ENCODE results near the gene S100A10. TPM values are rescaled to one million over a fixed set of nuclear protein-coding genes. Genes with fewer than 3 reads are reported as not detected.

The S100A10 gene
- total RNA-seq, 1 experiment from 2014 or later: 161 TPM

GRCh38 chr1:151985768-151986167 is 7.9 kb downstream of the S100A10 start:
- Mint-ChIP-seq H3K27me3 (ENCODE audit: low read depth) (no peaks in the 10 kb centered on the region), H3K4me3 (no peak overlapping the region), H3K27ac (no peak overlapping the region), H3K9me3 (no peaks in the 10 kb centered on the region), H3K4me1 (peaks cover 35% of the 10 kb centered on the region), H3K36me3 (peaks cover 41% of the 10 kb centered on the region)
- ATAC-seq (no peak), DNase-seq (ENCODE audit: low spot score) (no peak)
- POLR2A ChIA-PET: no interaction called here
- no peak for TF ChIP-seq PRDM15 (CRISPR knock-in tag; IDR thresholded peaks at IDR 0.05)
- no peak for TF ChIP-seq GABPB1 (CRISPR knock-in tag; IDR thresholded peaks at IDR 0.05)
- TF ChIP-seq ELF4 (CRISPR knock-in tag; IDR thresholded peaks at IDR 0.05; ENCODE audit: low read depth): no peak
- no peak for TF ChIP-seq HMGXB4 (CRISPR knock-in tag; IDR thresholded peaks at IDR 0.05)
- no peak for TF ChIP-seq NR1H2 (CRISPR knock-in tag; IDR thresholded peaks at IDR 0.05)
- no peak for TF ChIP-seq USF1 (CRISPR knock-in tag; IDR thresholded peaks at IDR 0.05)
- TF ChIP-seq ZNF396 (CRISPR knock-in tag; IDR thresholded peaks at IDR 0.05; ENCODE audit: borderline replicate concordance): no peak
- TF ChIP-seq ZNF121 (CRISPR knock-in tag; IDR thresholded peaks at IDR 0.05): no peak
- no peak for TF ChIP-seq NFYB (CRISPR knock-in tag; conservative IDR thresholded peaks at IDR 0.05; ENCODE audit: low read depth)
- no peak for TF ChIP-seq IRF1 (CRISPR knock-in tag; IDR thresholded peaks at IDR 0.05)
- TF ChIP-seq PRRX2 (CRISPR knock-in tag; IDR thresholded peaks at IDR 0.05): no peak
- no peak for TF ChIP-seq ETV6 (CRISPR knock-in tag; IDR thresholded peaks at IDR 0.05)
- TF ChIP-seq GTF2I (CRISPR knock-in tag; conservative IDR thresholded peaks at IDR 0.05): no peak
- no peak for TF ChIP-seq NR3C1 (CRISPR knock-in tag; conservative IDR thresholded peaks at IDR 0.05; ENCODE audit: low read depth)
- no peak for TF ChIP-seq ZNF671 (CRISPR knock-in tag; IDR thresholded peaks at IDR 0.05)
- no peak for TF ChIP-seq GRHL2 (CRISPR knock-in tag; IDR thresholded peaks at IDR 0.05; ENCODE audit: insufficient replicate concordance, severe bottlenecking)
- CTCF ChIA-PET: interaction anchor here (0.5 to 1.2 kb wide), 3 partner anchors 11 to 28 kb away, joined by 3 to 4 read pairs (median 4); no protein-coding TSS in a partner anchor

- peaks cover 34% of the 10 kb centered on the region for H3K4me1 Mint-ChIP-seq
- TF ChIP-seq NR1H2 (CRISPR knock-in tag; IDR thresholded peaks at IDR 0.05): no peak
- TF ChIP-seq ZNF423 (CRISPR knock-in tag; IDR thresholded peaks at IDR 0.05): no peak
- no peak for TF ChIP-seq MXD4 (CRISPR knock-in tag; IDR thresholded peaks at IDR 0.05; ENCODE audit: borderline replicate concordance)
- TF ChIP-seq HMGXB4 (CRISPR knock-in tag; IDR thresholded peaks at IDR 0.05): no peak
- no peaks in the 10 kb centered on the region for H3K27me3 Mint-ChIP-seq (ENCODE audit: low read depth)
- ChIA-PET POLR2A (no interaction called here), CTCF (interaction anchor here (0.5 to 1.2 kb wide), 2 partner anchors 11 to 28 kb away, joined by 4 read pairs; no protein-coding TSS in a partner anchor)
- no peaks in the 10 kb centered on the region for H3K9me3 Mint-ChIP-seq
- ATAC-seq: no peak
- H3K36me3 Mint-ChIP-seq: peaks cover 41% of the 10 kb centered on the region
- no peak for DNase-seq (ENCODE audit: low spot score)
- no peak overlapping the region for H3K4me3 Mint-ChIP-seq
- no peak overlapping the region for H3K27ac Mint-ChIP-seq
Observed at GRCh38 chr1:151985270-151985669, 8.4 kb downstream of the S100A10 start.

Data from WTC11 (cell line).